T follicular helper cell (primary cell): ENCODE results near the gene BCL2L12.

Experiments used
- DNase-seq: peaks from one replicate; pipeline ENCODE4 v3.0.0-alpha.2; 2020; ENCODE audit warnings: low read depth

BCL2L12 gene

DNA sequence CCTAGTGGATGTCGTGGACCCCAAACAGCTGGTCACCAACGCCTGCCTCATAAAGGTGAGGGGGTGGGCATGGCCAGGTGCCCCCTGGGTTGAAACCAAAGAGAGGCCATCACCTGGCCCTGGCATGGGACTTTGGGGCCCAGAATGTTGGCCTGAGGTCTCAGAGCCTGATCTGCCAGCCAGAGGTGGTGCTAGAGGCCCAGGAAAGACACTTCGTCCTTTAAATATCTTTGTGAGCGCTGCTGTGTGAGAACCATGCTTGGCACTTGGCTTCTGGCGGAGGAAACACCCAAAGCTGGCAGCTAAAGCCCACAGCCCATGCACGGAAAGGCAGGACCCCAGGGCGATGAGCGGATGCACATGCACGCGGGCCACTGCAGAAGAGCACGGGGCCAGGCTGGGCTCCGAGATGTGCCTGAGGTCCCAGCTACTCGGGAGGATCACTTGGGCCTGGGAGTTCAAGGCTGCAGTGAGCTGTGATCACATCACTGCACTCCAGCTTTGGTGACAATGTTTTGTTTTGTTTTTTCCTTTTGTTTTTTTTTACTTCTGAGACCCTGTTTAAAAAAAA, 19.3 kb downstream of the BCL2L12 start:
- no peak for DNase-seq

DNA sequence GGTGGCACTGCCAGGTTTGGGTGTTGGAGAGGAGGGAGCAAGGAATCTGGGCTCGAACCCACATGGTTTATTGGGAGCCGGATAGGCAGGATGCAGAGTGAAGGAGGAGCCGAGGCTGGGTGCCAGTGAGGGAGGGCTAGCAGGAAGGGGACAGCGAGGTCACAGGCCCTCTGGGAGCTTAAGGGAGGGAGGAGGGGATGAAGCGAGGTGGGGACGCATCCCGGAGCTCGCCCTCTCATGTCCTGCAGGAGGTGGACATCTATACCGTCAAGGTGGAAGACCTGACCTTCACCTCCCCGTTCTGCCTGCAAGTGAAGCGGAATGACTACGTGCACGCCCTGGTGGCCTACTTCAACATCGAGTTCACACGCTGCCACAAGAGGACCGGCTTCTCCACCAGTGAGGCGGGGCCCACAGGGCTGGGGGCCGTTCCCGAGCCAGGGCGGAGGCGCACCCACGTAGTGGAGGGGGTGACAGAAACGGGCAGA, 20.2 kb downstream of the BCL2L12 start:
- DNase-seq: no peak

DNA sequence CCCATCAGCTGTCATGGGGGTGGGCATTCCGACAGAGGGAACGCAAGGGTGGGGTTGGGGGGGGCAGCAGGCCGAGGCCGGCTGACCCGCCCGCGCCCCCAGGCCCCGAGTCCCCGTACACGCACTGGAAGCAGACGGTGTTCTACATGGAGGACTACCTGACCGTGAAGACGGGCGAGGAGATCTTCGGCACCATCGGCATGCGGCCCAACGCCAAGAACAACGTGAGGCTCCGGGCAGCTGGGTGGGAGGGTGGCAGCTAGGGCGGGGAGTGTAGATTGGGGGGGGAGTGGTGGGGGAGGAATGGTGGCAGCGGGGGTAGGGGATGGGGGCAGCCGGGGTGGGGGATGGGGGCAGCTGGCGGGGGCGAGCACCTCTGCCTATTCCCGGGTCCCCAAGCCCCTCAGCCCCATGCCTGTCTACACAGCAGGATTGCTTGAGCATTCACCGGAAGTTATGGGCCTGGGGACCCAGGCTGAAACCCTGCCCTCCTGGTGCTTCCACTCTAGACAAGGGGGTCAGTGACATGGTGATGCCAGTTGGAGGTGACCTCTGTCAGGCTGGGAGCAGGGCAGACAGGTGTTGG, 20.9 kb downstream of the BCL2L12 start:
- no peak for DNase-seq

DNA sequence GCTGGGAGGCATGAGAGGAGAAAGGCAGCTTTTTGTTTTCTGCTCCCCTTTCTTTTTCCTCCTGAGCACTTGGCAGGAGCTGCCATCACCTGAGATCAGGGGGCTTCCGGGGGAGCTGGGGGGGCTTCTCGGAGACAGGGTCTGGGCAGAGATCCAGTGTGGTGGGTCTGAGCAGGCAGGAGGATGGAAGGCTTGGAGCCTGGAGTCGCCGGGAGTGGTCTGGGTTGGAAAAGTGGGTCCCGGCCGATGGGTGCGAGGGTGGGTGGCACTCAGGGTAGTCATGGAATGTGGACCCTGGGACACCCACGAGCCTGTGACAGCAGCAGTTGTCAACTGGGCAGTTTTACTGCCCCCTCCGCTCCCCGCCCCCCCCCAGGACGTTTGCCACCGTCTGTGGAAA, 21.4 kb downstream of the BCL2L12 start:
- DNase-seq: no peak

DNA sequence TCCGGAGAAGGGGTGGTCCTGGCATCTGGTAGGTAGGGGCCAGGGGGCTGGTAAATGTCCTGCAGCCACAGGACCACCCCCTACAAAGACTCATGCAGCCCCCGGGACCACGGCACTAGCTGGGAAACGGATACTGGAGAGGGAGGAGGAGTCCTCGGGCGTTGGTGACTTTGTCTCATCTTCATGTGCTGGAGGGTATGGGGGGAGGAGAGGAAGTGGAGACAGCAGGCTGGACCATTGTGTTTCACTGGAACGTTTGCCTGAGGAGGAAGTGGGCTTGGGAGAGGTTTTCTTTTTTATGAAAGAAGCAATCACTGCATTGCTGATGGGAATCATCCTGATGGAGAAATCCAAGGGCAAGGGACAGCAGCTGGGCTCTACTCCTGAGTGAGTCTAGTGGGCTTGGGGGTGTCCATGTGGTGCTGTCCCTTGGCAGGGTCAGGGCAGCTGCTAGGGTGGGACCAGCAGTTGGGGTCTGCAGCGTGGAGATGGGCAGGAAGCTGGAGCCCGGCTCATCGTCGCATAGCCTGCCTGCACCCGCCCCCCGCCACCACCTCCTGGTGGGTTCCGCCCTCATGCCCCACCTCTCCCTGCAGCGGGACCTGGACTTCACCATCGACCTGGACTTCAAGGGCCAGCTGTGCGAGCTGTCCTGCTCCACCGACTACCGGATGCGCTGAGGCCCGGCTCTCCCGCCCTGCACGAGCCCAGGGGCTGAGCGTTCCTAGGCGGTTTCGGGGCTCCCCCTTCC, 22.0 kb downstream of the BCL2L12 start:
- no peak for DNase-seq

DNA sequence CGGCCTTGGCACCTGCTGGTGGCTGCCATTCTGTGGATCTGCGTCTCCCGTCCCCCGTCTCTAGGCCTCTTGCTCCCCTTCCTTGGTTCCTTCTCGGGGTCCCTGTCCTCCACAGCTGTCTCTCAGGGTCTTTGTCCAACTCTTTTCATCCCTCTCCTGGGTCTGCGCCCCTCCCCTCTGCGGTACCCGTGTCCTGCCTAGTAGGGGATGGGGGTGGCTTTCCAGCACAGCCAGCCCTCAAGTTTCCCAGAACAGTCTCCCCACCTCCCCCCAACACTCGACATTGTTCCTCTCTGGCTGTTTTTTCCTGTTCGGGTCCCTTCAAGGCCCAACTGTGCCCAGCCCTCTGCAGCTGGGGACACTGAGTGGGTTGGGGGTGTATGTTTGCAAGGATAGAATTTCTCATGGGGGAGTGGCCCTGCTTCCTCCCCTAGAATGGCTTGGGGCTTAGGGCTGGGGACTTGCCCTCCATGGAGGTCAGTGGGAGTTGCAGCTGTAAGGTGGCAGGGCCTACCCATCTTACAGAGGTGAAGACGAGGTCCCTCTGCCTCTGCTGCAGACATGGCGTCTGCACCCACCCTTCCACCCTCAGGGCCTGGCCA, 22.9 kb downstream of the BCL2L12 start:
- no peak for DNase-seq

DNA sequence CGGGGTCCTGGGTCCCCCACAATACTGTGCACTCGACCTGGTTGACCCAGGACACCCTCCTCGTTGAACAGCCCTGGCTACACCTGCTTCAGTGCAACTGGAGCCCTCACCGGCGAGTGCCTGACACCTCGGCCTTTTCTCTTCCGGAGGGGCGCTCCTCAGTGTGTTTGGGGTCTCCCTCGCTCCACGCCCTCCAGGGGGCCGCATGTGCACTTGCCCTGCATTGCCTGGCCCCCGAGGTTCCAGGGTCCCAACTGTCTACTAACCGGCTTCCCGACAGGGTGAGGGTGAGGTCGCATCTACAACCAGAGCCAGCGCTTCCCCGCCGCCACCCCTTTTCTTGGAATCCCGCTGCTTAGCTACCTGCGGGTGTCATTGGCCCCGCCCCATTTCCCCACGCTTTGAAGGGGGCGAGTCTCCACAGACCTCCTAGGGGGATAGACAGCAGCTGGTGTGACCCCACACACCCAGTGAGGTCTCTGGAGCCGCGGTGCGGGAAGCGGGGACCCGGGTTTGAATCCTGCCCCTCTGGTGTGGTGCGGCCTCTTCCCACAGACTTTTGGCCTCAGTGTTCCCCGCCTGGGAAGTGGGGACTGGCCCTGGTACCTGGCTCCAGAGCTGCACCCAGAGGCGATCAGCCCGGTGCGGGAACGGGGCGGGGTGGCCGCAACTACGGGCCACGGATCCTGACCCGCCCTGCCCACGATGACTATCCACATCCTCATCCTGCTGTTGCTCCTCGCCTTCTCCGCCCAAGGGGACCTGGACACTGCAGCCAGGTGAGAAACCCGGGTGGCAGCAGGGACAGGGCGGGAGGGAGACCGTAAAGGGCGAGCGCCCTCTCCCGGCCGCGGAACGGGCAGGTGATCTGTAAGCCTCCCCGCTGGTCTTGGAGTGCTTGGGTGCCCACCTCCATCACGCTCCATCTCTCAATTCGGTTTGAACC, 23.7 kb downstream of the BCL2L12 start, which contains the start of gene ADM5:
Gene ADM5 (plus strand): TSS at position 462 of the 946 bp plus-strand sequence. CDS start 244 bp downstream, at position 706.
- DNase-seq: no peak

DNA sequence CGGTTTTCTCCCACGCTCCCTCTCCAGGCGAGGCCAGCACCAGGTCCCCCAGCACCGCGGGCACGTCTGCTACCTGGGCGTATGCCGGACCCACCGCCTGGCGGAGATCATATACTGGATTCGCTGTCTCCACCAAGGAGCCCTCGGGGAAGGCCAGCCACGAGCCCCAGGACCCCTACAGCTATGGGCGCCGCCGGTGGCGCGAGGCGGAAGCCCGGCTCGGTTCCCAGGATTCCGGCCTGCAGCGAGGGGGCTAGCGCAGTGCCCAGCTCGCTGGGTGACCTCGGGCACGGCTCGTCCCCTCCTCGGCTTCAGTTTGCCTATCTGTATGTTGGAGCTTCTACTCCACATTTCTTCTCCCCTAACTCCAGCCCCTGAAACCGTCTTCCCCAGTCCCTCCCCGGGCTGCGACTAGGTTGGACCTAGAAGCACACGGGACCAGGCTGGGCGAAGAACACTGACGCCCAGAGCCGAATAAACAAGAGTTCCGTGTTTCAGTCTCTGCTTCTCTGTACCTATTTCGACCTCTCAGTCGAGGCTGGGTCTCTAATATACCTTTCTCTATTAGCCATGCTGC, 24.4 kb downstream of the BCL2L12 start:
- DNase-seq: no peak

DNA sequence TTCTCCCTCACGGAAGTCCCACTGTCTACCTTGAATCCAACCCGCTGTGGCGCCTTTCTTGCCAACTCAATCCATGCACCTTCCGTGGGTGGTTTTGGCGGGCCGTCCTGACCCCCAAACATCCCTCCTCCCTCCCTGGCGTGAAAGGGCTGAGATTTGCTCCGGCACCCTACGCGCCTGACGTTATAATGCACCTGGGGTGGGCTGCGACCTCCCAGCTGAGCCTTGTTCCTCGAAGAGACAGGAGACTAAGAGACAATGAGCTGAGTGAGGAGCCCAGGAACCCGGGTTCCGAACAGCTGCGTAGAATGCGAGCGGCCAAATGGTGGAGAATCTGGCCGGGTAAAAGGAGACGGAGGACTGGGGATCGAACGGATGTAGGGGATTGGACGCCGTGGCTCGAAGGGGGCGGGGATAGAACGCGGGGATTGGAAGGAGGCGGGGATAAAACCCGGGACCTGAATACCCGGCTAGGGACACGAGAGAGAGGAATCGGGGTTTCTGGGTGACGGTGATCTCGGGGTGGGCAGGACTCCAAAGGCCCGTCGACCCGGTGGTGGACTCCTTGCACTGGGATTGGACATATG, 25.0 kb downstream of the BCL2L12 start, which contains the start of gene CPT1C:
Gene CPT1C (plus strand): TSS at position 461 of the 587 bp plus-strand sequence. CDS start 1,137 bp downstream, outside the sequence.
- peak; percentile 29 for DNase-seq

DNA sequence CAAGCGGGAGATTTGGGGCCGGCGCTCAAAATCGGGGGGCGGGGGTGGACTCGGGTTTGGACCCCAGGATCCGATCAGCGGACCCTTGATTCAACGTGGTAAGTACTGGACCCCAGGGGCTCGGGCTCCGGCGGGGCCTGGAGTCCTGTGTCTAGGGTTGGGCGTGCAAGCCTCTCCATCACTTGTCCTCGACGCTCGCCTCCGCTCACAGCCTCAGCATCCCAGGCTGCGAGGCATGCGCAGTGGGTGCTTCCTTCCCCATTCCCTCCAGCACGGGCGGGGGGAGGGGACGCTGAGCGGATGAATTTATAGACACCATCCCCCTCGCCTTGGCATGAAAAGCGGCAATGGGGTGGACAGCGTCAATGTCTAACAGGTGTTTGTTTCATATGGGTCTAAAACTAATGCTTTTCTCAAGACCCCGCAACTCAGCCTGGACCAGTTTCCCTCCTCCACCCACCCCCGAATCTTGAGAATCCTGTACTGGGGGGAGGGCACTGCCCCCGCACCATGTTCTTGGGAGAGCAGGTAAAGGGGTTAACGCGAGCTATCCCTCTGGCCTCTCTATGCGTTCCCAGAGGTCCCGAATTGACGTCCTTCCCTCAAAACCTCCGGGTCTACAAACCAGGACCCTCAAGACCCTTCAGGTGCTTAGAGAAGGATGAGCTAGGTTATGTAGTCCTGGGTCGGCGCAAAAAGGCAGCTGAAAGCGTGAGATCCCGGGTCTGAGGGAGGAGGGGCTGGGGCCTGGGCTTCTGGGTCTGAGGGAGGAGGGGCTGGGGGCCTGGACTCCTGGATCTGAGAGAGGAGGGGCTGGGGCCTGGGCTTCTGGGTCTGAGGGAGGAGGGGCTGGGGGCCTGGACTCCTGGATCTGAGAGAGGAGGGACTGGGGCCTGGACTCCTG, 25.8 kb downstream of the BCL2L12 start:
- no peak for DNase-seq

DNA sequence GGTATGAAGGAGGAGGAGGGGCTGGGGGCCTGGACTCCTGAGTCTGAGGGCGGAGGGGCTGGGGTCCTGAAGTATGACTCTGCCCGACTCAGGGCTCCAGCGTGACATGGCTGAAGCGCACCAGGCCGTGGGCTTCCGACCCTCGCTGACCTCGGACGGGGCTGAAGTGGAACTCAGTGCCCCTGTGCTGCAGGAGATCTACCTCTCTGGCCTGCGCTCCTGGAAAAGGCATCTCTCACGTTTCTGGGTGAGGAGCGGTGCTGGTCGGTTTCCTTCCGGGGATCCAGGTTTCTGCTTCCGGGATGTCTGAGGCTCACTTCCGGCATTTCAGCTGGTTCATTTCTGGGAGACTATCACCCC, 26.4 kb downstream of the BCL2L12 start:
- no peak for DNase-seq

DNA sequence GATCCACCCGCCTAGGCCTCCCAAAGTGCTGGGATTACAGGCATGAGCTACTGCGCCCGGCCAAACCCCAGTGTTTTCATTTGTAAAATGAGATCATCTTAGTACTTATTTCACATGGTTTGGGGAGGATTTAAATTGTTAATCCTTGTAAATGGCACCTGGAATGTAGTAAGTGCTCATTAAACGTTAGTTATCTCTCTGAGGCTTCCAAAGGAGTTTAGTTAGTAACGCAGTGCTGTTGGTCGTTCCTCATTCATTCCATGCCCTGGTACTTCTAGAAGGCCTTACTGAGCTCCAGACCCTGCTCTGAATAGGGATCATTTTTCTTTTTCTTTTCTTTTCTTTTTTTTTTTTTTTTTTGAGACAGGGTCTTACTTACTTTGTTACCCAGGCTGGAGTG, 30.4 kb downstream of the BCL2L12 start:
- no peak for DNase-seq

DNA sequence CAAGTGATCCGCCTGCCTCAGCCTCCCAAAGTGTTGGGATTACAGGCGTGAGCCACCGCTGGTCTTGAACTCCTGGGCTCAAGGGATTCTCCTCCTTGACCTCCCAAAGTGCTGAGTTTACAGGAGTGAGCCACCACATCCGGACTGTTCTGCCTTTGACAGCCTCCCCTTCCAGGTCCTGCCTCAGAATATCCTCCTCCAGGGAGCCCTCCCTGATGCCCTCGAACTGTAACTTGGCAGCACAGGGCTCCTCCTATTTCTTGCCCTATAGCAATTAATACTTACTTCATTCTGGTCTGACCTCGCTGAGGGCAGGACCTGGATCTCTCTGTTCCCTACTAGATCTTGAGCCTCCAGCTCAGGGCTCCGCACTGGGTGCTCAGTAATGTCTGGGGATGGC, 31.1 kb downstream of the BCL2L12 start:
- DNase-seq: no peak

DNA sequence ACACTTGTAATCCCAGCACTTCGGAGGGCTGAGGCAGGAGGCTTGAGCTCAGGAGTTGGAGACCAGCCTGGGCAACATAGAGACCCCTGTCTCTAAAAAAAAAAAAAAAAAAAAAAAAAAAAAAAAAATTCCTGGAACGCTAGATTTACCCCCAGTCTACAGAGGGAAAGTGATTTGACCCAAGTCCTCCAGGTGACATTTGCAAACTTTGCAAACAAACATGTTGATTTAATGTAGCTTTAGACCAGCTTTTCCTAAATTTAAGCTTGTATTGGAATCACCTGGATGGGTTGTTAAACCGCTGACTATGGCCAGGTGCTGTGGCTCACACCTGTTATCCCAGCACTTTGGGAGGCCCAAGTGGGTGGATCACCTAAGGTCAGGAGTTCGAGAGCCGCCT, 33.6 kb downstream of the BCL2L12 start:
- no peak for DNase-seq

DNA sequence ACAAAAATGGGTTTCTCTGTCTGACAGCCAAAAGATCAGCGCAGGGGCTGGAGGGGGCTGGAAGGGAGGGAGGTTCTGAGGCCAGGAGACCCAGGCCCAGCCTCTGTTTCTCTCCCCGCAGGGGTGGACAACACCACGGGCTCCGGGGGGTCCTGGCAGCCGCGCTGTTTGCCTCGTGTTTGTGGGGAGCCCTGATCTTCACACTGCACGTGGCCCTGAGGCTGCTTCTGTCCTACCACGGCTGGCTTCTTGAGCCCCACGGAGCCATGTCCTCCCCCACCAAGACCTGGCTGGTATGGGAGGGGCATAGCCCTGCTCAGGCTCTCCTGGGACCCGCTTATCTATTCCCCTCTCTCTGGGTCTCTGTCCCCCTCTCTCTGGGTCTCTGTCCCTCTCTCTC, 34.8 kb downstream of the BCL2L12 start:
- no peak for DNase-seq

DNA sequence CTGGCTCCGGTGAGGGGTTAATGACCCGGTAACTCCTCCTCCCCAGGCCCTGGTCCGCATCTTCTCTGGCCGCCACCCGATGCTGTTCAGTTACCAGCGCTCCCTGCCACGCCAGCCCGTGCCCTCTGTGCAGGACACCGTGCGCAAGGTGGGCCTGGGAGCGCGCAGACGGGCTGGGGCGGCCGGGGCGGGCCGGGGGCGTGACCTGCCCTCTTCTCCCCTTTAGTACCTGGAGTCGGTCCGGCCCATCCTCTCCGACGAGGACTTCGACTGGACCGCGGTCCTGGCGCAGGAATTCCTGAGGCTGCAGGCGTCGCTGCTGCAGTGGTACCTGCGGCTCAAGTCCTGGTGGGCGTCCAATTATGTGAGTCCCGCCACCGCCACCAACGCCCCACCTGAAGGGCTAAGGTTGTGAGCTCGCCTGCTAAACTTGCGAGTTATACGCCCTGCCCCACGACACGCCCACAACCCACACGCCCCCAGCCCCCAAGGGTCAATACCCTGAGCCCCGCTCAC, 35.6 kb downstream of the BCL2L12 start:
- no peak for DNase-seq

DNA sequence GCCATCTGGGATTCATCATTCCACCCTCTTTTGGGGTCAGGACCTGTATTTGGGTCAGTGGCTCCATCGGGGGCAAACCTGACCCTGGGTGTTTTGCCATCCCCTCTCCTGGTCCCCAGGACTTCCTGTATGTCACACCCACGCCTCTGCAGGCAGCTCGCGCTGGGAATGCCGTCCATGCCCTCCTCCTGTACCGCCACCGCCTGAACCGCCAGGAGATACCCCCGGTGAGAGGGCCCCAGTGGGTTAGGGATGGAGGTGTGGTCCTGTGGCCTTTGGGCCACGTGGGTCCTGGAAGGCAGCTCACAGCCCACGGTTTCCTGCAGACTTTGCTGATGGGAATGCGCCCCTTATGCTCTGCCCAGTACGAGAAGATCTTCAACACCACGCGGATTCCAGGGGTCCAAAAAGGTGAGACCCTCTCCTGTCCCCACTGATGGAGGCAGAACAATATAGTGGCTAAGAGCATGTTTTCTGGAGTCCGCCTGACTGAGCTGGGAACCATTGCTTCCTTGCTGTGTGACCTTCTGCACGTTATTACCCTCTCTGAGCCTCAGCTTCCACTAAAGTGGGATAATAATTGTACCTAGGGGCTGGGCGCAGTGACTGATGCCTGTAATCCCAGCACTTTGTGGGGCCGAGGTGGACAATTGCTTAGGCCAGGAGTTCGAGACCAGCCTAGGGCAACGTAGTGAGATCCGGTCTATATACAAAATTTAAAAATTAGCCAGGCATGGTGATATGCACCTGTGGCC, 39.3 kb downstream of the BCL2L12 start:
- no peak for DNase-seq

DNA sequence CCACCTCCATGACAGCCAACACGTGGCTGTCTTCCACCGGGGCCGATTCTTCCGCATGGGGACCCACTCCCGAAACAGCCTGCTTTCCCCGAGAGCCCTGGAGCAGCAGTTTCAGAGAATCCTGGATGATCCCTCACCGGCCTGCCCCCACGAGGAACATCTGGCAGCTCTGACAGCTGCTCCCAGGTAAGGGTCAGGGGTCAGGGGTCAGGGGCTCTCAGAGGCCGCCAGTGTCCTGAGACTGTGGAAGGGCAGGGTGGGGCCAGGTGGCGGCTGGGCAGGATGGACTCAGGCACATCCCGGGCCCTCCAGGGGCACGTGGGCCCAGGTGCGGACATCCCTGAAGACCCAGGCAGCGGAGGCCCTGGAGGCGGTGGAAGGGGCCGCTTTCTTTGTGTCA, 40.2 kb downstream of the BCL2L12 start:
- no peak for DNase-seq
